IPS DF 4.7 (cell line): ENCODE data around the gene TRIM54.
"Not testable (repeated sequence)": the region's sequence is repeated elsewhere in the genome, so short reads cannot be mapped to it uniquely, and the experiment has no call there.

Experiments used
- DNase-seq: peaks from one replicate; pipeline ENCODE4 v3.0.0-alpha.2; 2013; ENCODE audit warnings: low spot score; ENCODE audit errors: extremely low read depth

TRIM54 gene

GRCh38 chr2:27281442-27281841 lies 787 bp upstream of the TRIM54 start:
- DNase-seq: no peak

- DNase-seq: no peak
Observed at GRCh38 chr2:27282892-27283291, 663 bp downstream of the TRIM54 start.

GRCh38 chr2:27284996-27285395 lies 2.8 kb downstream of the TRIM54 start:
- no peak for DNase-seq

GRCh38 chr2:27285481-27285880 lies 3.3 kb downstream of the TRIM54 start:
- no peak for DNase-seq

GRCh38 chr2:27288610-27289009 lies 6.4 kb downstream of the TRIM54 start:
- no peak for DNase-seq

GRCh38 chr2:27290549-27290948 lies 8.3 kb downstream of the TRIM54 start:
- DNase-seq: no peak

- DNase-seq: no peak
Observed at GRCh38 chr2:27291865-27292264, 9.6 kb downstream of the TRIM54 start.

GRCh38 chr2:27294928-27295327 lies 12.7 kb downstream of the TRIM54 start:
- DNase-seq: no peak

GRCh38 chr2:27296481-27296880 lies 14.3 kb downstream of the TRIM54 start:
- no peak for DNase-seq

GRCh38 chr2:27297195-27297594 lies 15.0 kb downstream of the TRIM54 start:
- no peak for DNase-seq

- no peak for DNase-seq
Observed at GRCh38 chr2:27298391-27299080, 16.3 kb downstream of the TRIM54 start.

- DNase-seq: not testable (repeated sequence)
Observed at GRCh38 chr2:27300606-27301005, 18.4 kb downstream of the TRIM54 start.

- DNase-seq: no peak
Observed at GRCh38 chr2:27303093-27304025, 21.1 kb downstream of the TRIM54 start.

GRCh38 chr2:27304488-27305240 lies 22.4 kb downstream of the TRIM54 start:
- DNase-seq: no peak

GRCh38 chr2:27305516-27305915 lies 23.3 kb downstream of the TRIM54 start:
- DNase-seq: no peak

- no peak for DNase-seq
Observed at GRCh38 chr2:27306136-27306535, 23.9 kb downstream of the TRIM54 start.

- no peak for DNase-seq
Observed at GRCh38 chr2:27306573-27307286, 24.5 kb downstream of the TRIM54 start.

- DNase-seq: no peak
Observed at GRCh38 chr2:27307287-27307544, 25.0 kb downstream of the TRIM54 start.

- no peak for DNase-seq
Observed at GRCh38 chr2:27307545-27308358, 25.5 kb downstream of the TRIM54 start.

GRCh38 chr2:27308359-27308881 lies 26.2 kb downstream of the TRIM54 start, which contains the start of gene UCN:
Gene UCN, minus strand, starts transcription at chr2:27308445. Its CDS starts 550 bp downstream, at chr2:27307895.
- no peak for DNase-seq
